ENCODE results near the gene TBCA. TPM values are rescaled to one million over a fixed set of nuclear protein-coding genes. Genes with fewer than 3 reads are reported as not detected.

The TBCA gene
- total RNA-seq, 2 donors from 2014 or later, result 113 to 114 TPM

- Histone ChIP-seq H3K36me3 (no peaks in the 10 kb centered on the region), H3K27me3 (no peaks in the 10 kb centered on the region)
Observed at GRCh38 chr5:77669677-77670076, 106.5 kb downstream of the TBCA start.

GRCh38 chr5:77663090-77663863 lies 112.9 kb downstream of the TBCA start:
- Histone ChIP-seq H3K36me3 (no peaks in the 10 kb centered on the region), H3K27ac (no peak overlapping the region), H3K9me3 (no peaks in the 10 kb centered on the region), H3K4me3 (no peak overlapping the region), H3K4me1 (peaks cover 0 to 3% of the 10 kb centered on the region in 2 donors), H3K27me3 (no peaks in the 10 kb centered on the region)
- no peak for DNase-seq (ENCODE audit: low spot score)
- TF ChIP-seq CTCF (IDR thresholded peaks at IDR 0.05), result no peak

More at GRCh38 chr5:77669677-77670076, 106.5 kb downstream of the TBCA start:
- Histone ChIP-seq H3K4me1 (no peaks in the 10 kb centered on the region), H3K27ac (no peak overlapping the region), H3K9me3 (no peaks in the 10 kb centered on the region), H3K4me3 (no peak overlapping the region)
- DNase-seq (ENCODE audit: low spot score), result no peak
- no peak for TF ChIP-seq CTCF (IDR thresholded peaks at IDR 0.05)

GRCh38 chr5:77662635-77663034 lies 113.5 kb downstream of the TBCA start:
- no peaks in the 10 kb centered on the region for H3K27me3 ChIP-seq
- H3K9me3 ChIP-seq, result no peaks in the 10 kb centered on the region
- H3K27ac ChIP-seq, result no peak overlapping the region
- DNase-seq (ENCODE audit: low spot score), result no peak
- peaks cover 0 to 3% of the 10 kb centered on the region in 2 donors for H3K4me1 ChIP-seq
- no peaks in the 10 kb centered on the region for H3K36me3 ChIP-seq
- H3K4me3 ChIP-seq, result no peak overlapping the region
- TF ChIP-seq CTCF (IDR thresholded peaks at IDR 0.05), result no peak

- TF ChIP-seq CTCF (IDR thresholded peaks at IDR 0.05), result no peak
- Histone ChIP-seq H3K36me3 (no peaks in the 10 kb centered on the region), H3K9me3 (peaks cover 0 to 5% of the 10 kb centered on the region in 2 donors), H3K4me1 (peaks cover 0 to 3% of the 10 kb centered on the region in 2 donors), H3K4me3 (no peak overlapping the region), H3K27me3 (no peaks in the 10 kb centered on the region), H3K27ac (no peak overlapping the region)
- DNase-seq (ENCODE audit: low spot score), result no peak
Observed at GRCh38 chr5:77658662-77659061, 117.5 kb downstream of the TBCA start.

- DNase-seq (ENCODE audit: low spot score), result no peak
- H3K27me3 ChIP-seq, result peaks cover 0 to 4% of the 10 kb centered on the region in 2 donors
Observed at GRCh38 chr5:77651343-77651742, 124.8 kb downstream of the TBCA start.

More at GRCh38 chr5:77651343-77651742, 124.8 kb downstream of the TBCA start:
- Histone ChIP-seq H3K4me3 (no peak overlapping the region), H3K27ac (no peak overlapping the region), H3K9me3 (peaks cover 0 to 5% of the 10 kb centered on the region in 2 donors), H3K36me3 (no peaks in the 10 kb centered on the region), H3K4me1 (no peaks in the 10 kb centered on the region)
- no peak for TF ChIP-seq CTCF (IDR thresholded peaks at IDR 0.05)
